Fibroblast of the aortic adventitia (primary cell): ENCODE data around the gene S1PR4. TPM values are rescaled to one million over a fixed set of nuclear protein-coding genes. Genes with fewer than 3 reads are reported as not detected.
"Not testable (repeated sequence)": the region's sequence is repeated elsewhere in the genome, so short reads cannot be mapped to it uniquely, and the experiment has no call there.

Experiments used
- DNase-seq: peaks from one replicate; pipeline ENCODE4 v3.0.0-alpha.2; 2010; ENCODE audit warnings: low read depth
- H3K4me3 ChIP-seq: 2 replicates; pipeline ENCODE4 v1.5.1; 2011; ENCODE audit warnings: low read depth, mild to moderate bottlenecking, control low read depth, low read length, moderate library complexity
- CTCF ChIP-seq: IDR thresholded peaks from 2 replicates; pipeline ENCODE4 v1.5.1; 2011; ENCODE audit warnings: mild to moderate bottlenecking, low read length, control low read depth, inconsistent platforms; ENCODE audit not compliant: insufficient read depth
- total RNA-seq: library from RNA; depleted of rRNA; stranded (reverse); fragments of >200 nt; gene quantifications from 2 replicates; pipeline ENCODE4 v1.2.3, GENCODE V29; 2012; ENCODE audit warnings: low replicate concordance

S1PR4 gene
- total RNA-seq, 1 donor = not detected

- no peak for TF ChIP-seq CTCF
- no peak for DNase-seq
- no peak overlapping the region for H3K4me3 ChIP-seq
These were observed 10.9 kb upstream of the S1PR4 start for GRCh38 chr19:3167533-3168272.

- H3K4me3 ChIP-seq = no peak overlapping the region
- no peak for DNase-seq
- no peak for TF ChIP-seq CTCF
These were observed 6.5 kb upstream of the S1PR4 start for GRCh38 chr19:3171894-3172672.

DNA sequence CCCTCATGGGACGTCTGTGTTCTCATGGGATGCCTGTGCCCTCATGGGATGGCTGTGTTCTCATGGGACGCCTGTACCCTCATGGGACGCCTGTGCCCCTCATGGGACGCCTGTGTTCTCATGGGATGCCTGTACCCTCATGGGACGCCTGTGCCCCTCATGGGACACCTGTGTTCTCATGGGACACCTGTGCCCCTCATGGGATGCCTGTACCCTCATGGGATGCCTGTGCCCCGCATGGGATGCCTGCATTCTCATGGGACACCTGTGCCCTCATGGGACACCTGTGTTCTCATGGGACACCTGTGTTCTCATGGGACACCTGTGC is 5.9 kb upstream of the S1PR4 start:
- not testable (repeated sequence) for DNase-seq, H3K4me3 ChIP-seq

GRCh38 chr19:3175781-3176714 is 2.5 kb upstream of the S1PR4 start:
- DNase-seq = peak; percentile 76
- TF ChIP-seq CTCF = no peak
- no peak overlapping the region for H3K4me3 ChIP-seq

- TF ChIP-seq CTCF = no peak
- peak; percentile 54 for DNase-seq
- no peak overlapping the region for H3K4me3 ChIP-seq
These were observed 1.7 kb upstream of the S1PR4 start for GRCh38 chr19:3176715-3177501.

DNA sequence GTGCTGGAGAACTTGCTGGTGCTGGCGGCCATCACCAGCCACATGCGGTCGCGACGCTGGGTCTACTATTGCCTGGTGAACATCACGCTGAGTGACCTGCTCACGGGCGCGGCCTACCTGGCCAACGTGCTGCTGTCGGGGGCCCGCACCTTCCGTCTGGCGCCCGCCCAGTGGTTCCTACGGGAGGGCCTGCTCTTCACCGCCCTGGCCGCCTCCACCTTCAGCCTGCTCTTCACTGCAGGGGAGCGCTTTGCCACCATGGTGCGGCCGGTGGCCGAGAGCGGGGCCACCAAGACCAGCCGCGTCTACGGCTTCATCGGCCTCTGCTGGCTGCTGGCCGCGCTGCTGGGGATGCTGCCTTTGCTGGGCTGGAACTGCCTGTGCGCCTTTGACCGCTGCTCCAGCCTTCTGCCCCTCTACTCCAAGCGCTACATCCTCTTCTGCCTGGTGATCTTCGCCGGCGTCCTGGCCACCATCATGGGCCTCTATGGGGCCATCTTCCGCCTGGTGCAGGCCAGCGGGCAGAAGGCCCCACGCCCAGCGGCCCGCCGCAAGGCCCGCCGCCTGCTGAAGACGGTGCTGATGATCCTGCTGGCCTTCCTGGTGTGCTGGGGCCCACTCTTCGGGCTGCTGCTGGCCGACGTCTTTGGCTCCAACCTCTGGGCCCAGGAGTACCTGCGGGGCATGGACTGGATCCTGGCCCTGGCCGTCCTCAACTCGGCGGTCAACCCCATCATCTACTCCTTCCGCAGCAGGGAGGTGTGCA is 587 bp downstream of the S1PR4 start:
- TF ChIP-seq CTCF = no peak
- DNase-seq = no peak

More for the DNA sequence above, 587 bp downstream of the S1PR4 start:
- no peak overlapping the region for H3K4me3 ChIP-seq
